ENCODE measurements around the gene TRIM46.

- TF ChIP-seq MAX (IDR thresholded peaks at IDR 0.05), result no peak
- no peak for TF ChIP-seq NFIC (IDR thresholded peaks at IDR 0.05)
- TF ChIP-seq CREB1 (IDR thresholded peaks at IDR 0.05; ENCODE audit: low read depth), result no peak
- TF ChIP-seq YY1 (IDR thresholded peaks at IDR 0.05; ENCODE audit: low read depth), result peak; percentile 96
These were observed 46.0 kb downstream of the TRIM46 start for GRCh38 chr1:155219592-155220031.

Data from Ishikawa (cell line).